Breast epithelium (tissue), 4 donors: ENCODE data around the gene ZNF467. TPM values are rescaled to one million over a fixed set of nuclear protein-coding genes. Genes with fewer than 3 reads are reported as not detected.

Experiments
- DNase-seq, 2 donors: peaks; one replicate each; pipeline ENCODE4 v3.0.0-alpha.2; 2019; ENCODE audit warnings: low spot score in 2 of 2
- H3K27ac ChIP-seq, 2 donors: fragments of 200-600 bp; sonication (generic) in 1 of 2; one replicate each; pipeline ENCODE4 v1.5.1; 2016 to 2019; ENCODE audit warnings: mild to moderate bottlenecking in 1 of 2
- H3K27me3 ChIP-seq, 2 donors: fragments of 200-600 bp; sonication (generic) in 1 of 2; one replicate each; pipeline versions ENCODE4 v1.5.1 to v1.6.0; 2017 to 2019; ENCODE audit warnings: control low read depth in 1 of 2, mild to moderate bottlenecking in 1 of 2
- H3K36me3 ChIP-seq: fragments of 200-600 bp; one replicate; pipeline ENCODE4 v1.5.1; 2019
- H3K4me1 ChIP-seq, 2 donors: fragments of 200-600 bp; sonication (generic); one replicate each; pipeline ENCODE4 v1.5.1; 2016 to 2019; ENCODE audit warnings: control low read depth in 1 of 2
- H3K4me3 ChIP-seq, 3 donors: fragments of 200-600 bp; sonication (generic); 1 replicate in 2 of 3; 2 replicates in 1 of 3; pipeline ENCODE4 v1.5.1; 2016 to 2019; ENCODE audit warnings: mild to moderate bottlenecking in 3 of 3, moderate library complexity in 2 of 3
- H3K9me3 ChIP-seq, 2 donors: fragments of 200-600 bp; sonication (generic) in 1 of 2; one replicate each; pipeline ENCODE4 v1.5.1; 2016 to 2019; ENCODE audit warnings: control low read depth in 1 of 2
- CTCF ChIP-seq, 3 donors: fragments of 450-650 bp; IDR thresholded peaks; one replicate each; pipeline ENCODE4 v1.5.1; 2016 to 2017; ENCODE audit warnings: antibody characterized with exemption in 3 of 3, mild to moderate bottlenecking in 3 of 3, moderate library complexity in 3 of 3
- POLR2A ChIP-seq: fragments of 450-650 bp; IDR thresholded peaks from one replicate; pipeline ENCODE4 v1.6.1; 2016; ENCODE audit warnings: antibody characterized with exemption, mild to moderate bottlenecking, moderate library complexity
- POLR2AphosphoS5 ChIP-seq, 3 donors: sonication (generic); formaldehyde crosslinking; IDR thresholded peaks; one replicate each; pipeline ENCODE4 v1.6.1; 2017; ENCODE audit warnings: antibody characterized with exemption in 3 of 3
- intact Hi-C: fragments of 100-400 bp; cut with DNase I; formaldehyde crosslinking; loops from one replicate; pipeline ENCODE4 v1.15.1; 2023; ENCODE audit warnings: low total_unique reads
- total RNA-seq, 3 donors: library from RNA; depleted of rRNA; stranded (reverse); fragments of >200 nt; gene quantifications; one replicate each; pipeline ENCODE4 v1.1.0, GENCODE V29; 2016

ZNF467 gene
- total RNA-seq, 3 donors from 2014 or later = 5.0 to 6.3 (median 5.9) TPM

GRCh38 chr7:149751043-149751775 is 22.2 kb downstream of the ZNF467 start:
- H3K9me3 ChIP-seq = no peaks in the 10 kb centered on the region
- H3K27ac ChIP-seq = no peak overlapping the region
- intact Hi-C loops = no loop called here
- no peaks in the 10 kb centered on the region for H3K27me3 ChIP-seq
- H3K4me3 ChIP-seq = no peak overlapping the region
- H3K36me3 ChIP-seq = no peaks in the 10 kb centered on the region
- no peaks in the 10 kb centered on the region for H3K4me1 ChIP-seq
- TF ChIP-seq CTCF (IDR thresholded peaks at IDR 0.05) (no peak), POLR2AphosphoS5 (IDR thresholded peaks at IDR 0.05) (no peak)
- no peak for DNase-seq

GRCh38 chr7:149750122-149750845 is 23.1 kb downstream of the ZNF467 start:
- TF ChIP-seq CTCF (IDR thresholded peaks at IDR 0.05) (no peak), POLR2A (no peak), POLR2AphosphoS5 (IDR thresholded peaks at IDR 0.05) (no peak)
- Histone ChIP-seq H3K4me3 (no peak overlapping the region), H3K36me3 (no peaks in the 10 kb centered on the region), H3K27ac (no peak overlapping the region), H3K9me3 (no peaks in the 10 kb centered on the region), H3K4me1 (peaks cover 0 to 2% of the 10 kb centered on the region in 2 donors), H3K27me3 (no peaks in the 10 kb centered on the region)
- no peak for DNase-seq
- intact Hi-C loops = no loop called here

- H3K9me3 ChIP-seq = no peaks in the 10 kb centered on the region
- no peak for DNase-seq
- TF ChIP-seq POLR2AphosphoS5 (IDR thresholded peaks at IDR 0.05) (no peak), CTCF (IDR thresholded peaks at IDR 0.05) (no peak), POLR2A (no peak)
- no peaks in the 10 kb centered on the region for H3K27me3 ChIP-seq
- H3K4me3 ChIP-seq = no peak overlapping the region
- intact Hi-C loops = no loop called here
- H3K4me1 ChIP-seq = peaks cover 0 to 5% of the 10 kb centered on the region in 2 donors
- H3K36me3 ChIP-seq = no peaks in the 10 kb centered on the region
- no peak overlapping the region for H3K27ac ChIP-seq
Measured at GRCh38 chr7:149748076-149748874, 25.1 kb downstream of the ZNF467 start.

GRCh38 chr7:149743476-149744255 is 29.7 kb downstream of the ZNF467 start:
- Histone ChIP-seq H3K27ac (no peak overlapping the region), H3K4me1 (peaks cover 5 to 7% of the 10 kb centered on the region in 2 donors), H3K27me3 (no peaks in the 10 kb centered on the region), H3K36me3 (no peaks in the 10 kb centered on the region), H3K9me3 (no peaks in the 10 kb centered on the region), H3K4me3 (no peak overlapping the region)
- intact Hi-C loops = no loop called here
- TF ChIP-seq POLR2AphosphoS5 (IDR thresholded peaks at IDR 0.05) (no peak), CTCF (IDR thresholded peaks at IDR 0.05) (no peak), POLR2A (no peak)
- no peak for DNase-seq
